GM23338 (cell line): ENCODE data around the gene S1PR1. TPM values are rescaled to one million over a fixed set of nuclear protein-coding genes. Genes with fewer than 3 reads are reported as not detected.

Source experiments
- ATAC-seq: fragments of 200-7000 bp; cut with Tn5 transposase; 3 replicates; pipeline ENCODE4 v1.9.1; 2020
- DNase-seq: peaks from one replicate; pipeline ENCODE4 v3.0.0-alpha.2; 2015; ENCODE audit warnings: low spot score
- H2AFZ ChIP-seq: fragments of 200-600 bp; sonication (generic); 2 replicates; pipeline ENCODE4 v1.8.0; 2016; ENCODE audit warnings: antibody characterized with exemption, mild to moderate bottlenecking, moderate library complexity
- H3F3A ChIP-seq: fragments of 200-600 bp; sonication (generic); replicated peaks from 2 replicates; pipeline ENCODE4 v1.8.0; 2017; ENCODE audit warnings: antibody characterized with exemption, mixed run types, low read depth
- H3K27ac ChIP-seq: fragments of 200-600 bp; sonication (generic); 2 replicates; pipeline ENCODE4 v1.6.1; 2016; ENCODE audit warnings: low read depth
- H3K27me3 ChIP-seq: fragments of 200-600 bp; sonication (generic); 2 replicates; pipeline ENCODE4 v1.8.0; 2016; ENCODE audit warnings: mild to moderate bottlenecking, mixed run types, moderate library complexity; ENCODE audit not compliant: insufficient read depth
- H3K36me3 ChIP-seq: fragments of 200-600 bp; sonication (generic); 2 replicates; pipeline ENCODE4 v1.8.0; 2016; ENCODE audit warnings: mild to moderate bottlenecking; ENCODE audit not compliant: insufficient read depth
- H3K4me1 ChIP-seq: fragments of 200-600 bp; sonication (generic); 2 replicates; pipeline ENCODE4 v1.8.0; 2016; ENCODE audit warnings: mild to moderate bottlenecking, moderate library complexity; ENCODE audit not compliant: insufficient read depth
- H3K4me2 ChIP-seq: fragments of 200-600 bp; sonication (generic); 2 replicates; pipeline ENCODE4 v1.7.1; 2017; ENCODE audit warnings: mixed run types
- H3K4me3 ChIP-seq: fragments of 200-600 bp; sonication (generic); 2 replicates; pipeline ENCODE4 v1.6.1; 2016; ENCODE audit warnings: mixed run types
- H3K79me2 ChIP-seq: fragments of 200-600 bp; sonication (generic); replicated peaks from 2 replicates; pipeline ENCODE4 v1.8.0; 2017; ENCODE audit warnings: mild to moderate bottlenecking; ENCODE audit not compliant: insufficient read depth
- H3K9me2 ChIP-seq: fragments of 200-600 bp; sonication (generic); 2 replicates; pipeline ENCODE4 v1.8.0; 2017; ENCODE audit not compliant: insufficient read depth
- H4K20me1 ChIP-seq: fragments of 200-600 bp; sonication (generic); replicated peaks from 2 replicates; pipeline ENCODE4 v1.8.0; 2017; ENCODE audit warnings: mild to moderate bottlenecking; ENCODE audit not compliant: insufficient read depth
- H3K27ac Mint-ChIP-seq: 2 replicates; pipeline ENCODE4 v1.8.0; 2020; ENCODE audit warnings: inconsistent platforms, mild to moderate bottlenecking, moderate library complexity, mixed read lengths
- H3K27me3 Mint-ChIP-seq: 3 replicates; pipeline ENCODE4 v1.8.0; 2022; ENCODE audit warnings: low read depth, mild to moderate bottlenecking, moderate library complexity, mixed read lengths, inconsistent platforms; ENCODE audit not compliant: insufficient read depth, poor library complexity
- H3K36me3 Mint-ChIP-seq: 3 replicates; pipeline ENCODE4 v1.8.0; 2021; ENCODE audit warnings: low read depth, mild to moderate bottlenecking, inconsistent platforms, moderate library complexity, mixed read lengths
- H3K4me1 Mint-ChIP-seq: 3 replicates; pipeline ENCODE4 v1.8.0; 2020; ENCODE audit warnings: mild to moderate bottlenecking, inconsistent platforms, mixed read lengths
- H3K4me3 Mint-ChIP-seq: 3 replicates; pipeline ENCODE4 v1.8.0; 2021; ENCODE audit warnings: moderate library complexity, mild to moderate bottlenecking, inconsistent platforms, mixed read lengths
- H3K9me3 Mint-ChIP-seq: 3 replicates; pipeline ENCODE4 v1.8.0; 2020; ENCODE audit warnings: moderate library complexity, mild to moderate bottlenecking, inconsistent platforms, mixed read lengths
- CREB1 ChIP-seq: fragments of 250-450 bp; sonication (Bioruptor Pico); IDR thresholded peaks from 2 replicates; pipeline ENCODE4 v1.5.0; 2020; ENCODE audit warnings: low read depth, mild to moderate bottlenecking, moderate library complexity
- EZH2 ChIP-seq: fragments of 200-600 bp; sonication (generic); IDR thresholded peaks from one replicate; pipeline ENCODE4 v1.8.0; 2017; ENCODE audit warnings: antibody characterized with exemption, mild to moderate bottlenecking, low read depth; ENCODE audit not compliant: unreplicated experiment
- EZH2phosphoT487 ChIP-seq: fragments of 200-600 bp; sonication (generic); IDR thresholded peaks from one replicate; pipeline ENCODE4 v1.8.1; 2018; ENCODE audit warnings: antibody characterized with exemption; ENCODE audit not compliant: unreplicated experiment
- JUNB ChIP-seq: IDR thresholded peaks from one replicate; pipeline ENCODE4 v1.6.1; 2016; ENCODE audit warnings: antibody characterized with exemption; ENCODE audit not compliant: unreplicated experiment
- NANOG ChIP-seq: IDR thresholded peaks from 2 replicates; pipeline ENCODE4 v1.6.1; 2016; ENCODE audit warnings: antibody characterized with exemption, borderline replicate concordance
- POLR2AphosphoS5 ChIP-seq: IDR thresholded peaks from 2 replicates; pipeline ENCODE4 v1.6.1; 2016; ENCODE audit warnings: antibody characterized with exemption, low read depth
- STAT1 ChIP-seq: IDR thresholded peaks from one replicate; pipeline ENCODE4 v1.6.1; 2016; ENCODE audit warnings: antibody characterized with exemption; ENCODE audit not compliant: unreplicated experiment
- ZNF114 ChIP-seq: fragments of 250-450 bp; sonication (Bioruptor Pico); IDR thresholded peaks from 2 replicates; pipeline ENCODE4 v1.5.0; 2020; ENCODE audit warnings: mild to moderate bottlenecking, moderate library complexity
- ZNF331 ChIP-seq: fragments of 250-450 bp; sonication (Bioruptor Pico); IDR thresholded peaks from 2 replicates; pipeline ENCODE4 v1.5.0; 2020; ENCODE audit warnings: low read depth, mild to moderate bottlenecking, moderate library complexity
- polyA plus RNA-seq: library from polyadenylated mRNA; unstranded; fragments of >200 nt; fragmentation: Nextera tagmentation; extraction: Ambion mirVana; gene quantifications from 2 replicates; pipeline ENCODE4 v1.2.1, GENCODE V29; 2016
- total RNA-seq: library from RNA; depleted of rRNA; stranded (reverse); fragments of >200 nt; shearing (Covaris generic); gene quantifications from 2 replicates; pipeline ENCODE4 v1.2.3, GENCODE V29; 2014
- TF ChIP-seq, protein P1 (sequence below), 2 experiments: fragments of 200-600 bp in 1 of 2; sonication (generic) in 1 of 2; conservative IDR thresholded peaks; 2 replicates each; pipeline versions ENCODE4 v1.5.1 to v1.6.1; 2016 to 2017; ENCODE audit warnings: antibody characterized with exemption in 2 of 2, low read depth in 2 of 2, mild to moderate bottlenecking in 2 of 2, moderate library complexity in 1 of 2
- TF ChIP-seq, protein P2 (sequence below): fragments of 250-450 bp; sonication (Bioruptor Pico); IDR thresholded peaks from 2 replicates; pipeline ENCODE4 v1.5.0; 2020; ENCODE audit warnings: mild to moderate bottlenecking, moderate library complexity
- TF ChIP-seq, protein P3 (sequence below): IDR thresholded peaks from one replicate; pipeline ENCODE4 v1.6.1; 2018; ENCODE audit warnings: antibody characterized with exemption; ENCODE audit not compliant: unreplicated experiment
- TF ChIP-seq, protein P4 (sequence below): IDR thresholded peaks from 2 replicates; pipeline ENCODE4 v1.6.1; 2016; ENCODE audit warnings: antibody characterized with exemption

Gene S1PR1
- total and polyA plus RNA-seq, 2 experiments from 2014 or later, result 2.6 to 4.1 TPM

DNA sequence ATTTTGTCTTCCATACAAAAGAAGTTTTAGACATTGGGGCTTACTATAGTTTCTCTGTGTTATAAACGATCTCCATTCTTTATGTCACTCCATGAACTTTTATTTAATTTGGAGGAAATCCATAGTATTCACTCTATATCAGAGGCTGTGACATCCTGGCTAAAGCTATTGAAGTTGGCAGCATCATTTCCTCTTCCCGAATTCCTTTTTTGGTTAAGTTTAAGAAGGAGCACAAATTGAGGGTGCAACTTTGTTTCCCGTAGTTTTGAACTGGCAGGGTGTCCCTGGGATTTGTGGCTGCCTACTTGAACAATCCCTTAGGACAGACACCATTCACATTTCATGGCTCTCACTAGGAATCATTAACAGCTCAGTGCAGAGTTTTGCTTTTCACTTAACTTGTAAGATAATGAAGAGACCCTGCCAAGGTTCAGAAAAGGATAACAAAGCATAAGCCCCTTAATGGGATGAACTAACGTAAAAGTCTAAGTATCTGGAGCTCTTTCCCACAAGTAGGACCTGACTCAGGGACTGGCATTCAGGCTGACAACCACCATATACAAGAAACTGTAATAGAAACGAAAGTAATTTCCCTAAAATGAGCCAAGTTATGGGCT, 13.9 kb downstream of the S1PR1 start:
- Histone ChIP-seq H3K9me2 (no peaks in the 10 kb centered on the region), H3K4me3 (no peak overlapping the region), H3K4me2 (no peak overlapping the region), H2AFZ (no peak overlapping the region), H3K36me3 (no peaks in the 10 kb centered on the region), H3K79me2 (no peaks in the 10 kb centered on the region), H3K27ac (no peak overlapping the region), H3K4me1 (no peaks in the 10 kb centered on the region), H3K27me3 (no peaks in the 10 kb centered on the region), H4K20me1 (no peaks in the 10 kb centered on the region), H3F3A (no peaks in the 10 kb centered on the region)
- H3K4me3 Mint-ChIP-seq, result no peak overlapping the region
- peaks cover 3% of the 10 kb centered on the region for H3K27me3 Mint-ChIP-seq
- DNase-seq (no peak), ATAC-seq (no peak)
- H3K27ac Mint-ChIP-seq, result no peak overlapping the region
- no peaks in the 10 kb centered on the region for H3K9me3 Mint-ChIP-seq
- TF ChIP-seq EZH2 (no peak), STAT1 (no peak), JUNB (no peak), ZNF114 (CRISPR knock-in tag) (no peak), NANOG (no peak), POLR2AphosphoS5 (no peak), CREB1 (CRISPR knock-in tag) (no peak), EZH2phosphoT487 (no peak), ZNF331 (CRISPR knock-in tag) (no peak)
- TF ChIP-seq, protein P1, sequence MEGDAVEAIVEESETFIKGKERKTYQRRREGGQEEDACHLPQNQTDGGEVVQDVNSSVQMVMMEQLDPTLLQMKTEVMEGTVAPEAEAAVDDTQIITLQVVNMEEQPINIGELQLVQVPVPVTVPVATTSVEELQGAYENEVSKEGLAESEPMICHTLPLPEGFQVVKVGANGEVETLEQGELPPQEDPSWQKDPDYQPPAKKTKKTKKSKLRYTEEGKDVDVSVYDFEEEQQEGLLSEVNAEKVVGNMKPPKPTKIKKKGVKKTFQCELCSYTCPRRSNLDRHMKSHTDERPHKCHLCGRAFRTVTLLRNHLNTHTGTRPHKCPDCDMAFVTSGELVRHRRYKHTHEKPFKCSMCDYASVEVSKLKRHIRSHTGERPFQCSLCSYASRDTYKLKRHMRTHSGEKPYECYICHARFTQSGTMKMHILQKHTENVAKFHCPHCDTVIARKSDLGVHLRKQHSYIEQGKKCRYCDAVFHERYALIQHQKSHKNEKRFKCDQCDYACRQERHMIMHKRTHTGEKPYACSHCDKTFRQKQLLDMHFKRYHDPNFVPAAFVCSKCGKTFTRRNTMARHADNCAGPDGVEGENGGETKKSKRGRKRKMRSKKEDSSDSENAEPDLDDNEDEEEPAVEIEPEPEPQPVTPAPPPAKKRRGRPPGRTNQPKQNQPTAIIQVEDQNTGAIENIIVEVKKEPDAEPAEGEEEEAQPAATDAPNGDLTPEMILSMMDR (conservative IDR thresholded peaks at IDR 0.05; ENCODE audit: low read depth in 2 of 2), result no peak
- TF ChIP-seq, protein P2, sequence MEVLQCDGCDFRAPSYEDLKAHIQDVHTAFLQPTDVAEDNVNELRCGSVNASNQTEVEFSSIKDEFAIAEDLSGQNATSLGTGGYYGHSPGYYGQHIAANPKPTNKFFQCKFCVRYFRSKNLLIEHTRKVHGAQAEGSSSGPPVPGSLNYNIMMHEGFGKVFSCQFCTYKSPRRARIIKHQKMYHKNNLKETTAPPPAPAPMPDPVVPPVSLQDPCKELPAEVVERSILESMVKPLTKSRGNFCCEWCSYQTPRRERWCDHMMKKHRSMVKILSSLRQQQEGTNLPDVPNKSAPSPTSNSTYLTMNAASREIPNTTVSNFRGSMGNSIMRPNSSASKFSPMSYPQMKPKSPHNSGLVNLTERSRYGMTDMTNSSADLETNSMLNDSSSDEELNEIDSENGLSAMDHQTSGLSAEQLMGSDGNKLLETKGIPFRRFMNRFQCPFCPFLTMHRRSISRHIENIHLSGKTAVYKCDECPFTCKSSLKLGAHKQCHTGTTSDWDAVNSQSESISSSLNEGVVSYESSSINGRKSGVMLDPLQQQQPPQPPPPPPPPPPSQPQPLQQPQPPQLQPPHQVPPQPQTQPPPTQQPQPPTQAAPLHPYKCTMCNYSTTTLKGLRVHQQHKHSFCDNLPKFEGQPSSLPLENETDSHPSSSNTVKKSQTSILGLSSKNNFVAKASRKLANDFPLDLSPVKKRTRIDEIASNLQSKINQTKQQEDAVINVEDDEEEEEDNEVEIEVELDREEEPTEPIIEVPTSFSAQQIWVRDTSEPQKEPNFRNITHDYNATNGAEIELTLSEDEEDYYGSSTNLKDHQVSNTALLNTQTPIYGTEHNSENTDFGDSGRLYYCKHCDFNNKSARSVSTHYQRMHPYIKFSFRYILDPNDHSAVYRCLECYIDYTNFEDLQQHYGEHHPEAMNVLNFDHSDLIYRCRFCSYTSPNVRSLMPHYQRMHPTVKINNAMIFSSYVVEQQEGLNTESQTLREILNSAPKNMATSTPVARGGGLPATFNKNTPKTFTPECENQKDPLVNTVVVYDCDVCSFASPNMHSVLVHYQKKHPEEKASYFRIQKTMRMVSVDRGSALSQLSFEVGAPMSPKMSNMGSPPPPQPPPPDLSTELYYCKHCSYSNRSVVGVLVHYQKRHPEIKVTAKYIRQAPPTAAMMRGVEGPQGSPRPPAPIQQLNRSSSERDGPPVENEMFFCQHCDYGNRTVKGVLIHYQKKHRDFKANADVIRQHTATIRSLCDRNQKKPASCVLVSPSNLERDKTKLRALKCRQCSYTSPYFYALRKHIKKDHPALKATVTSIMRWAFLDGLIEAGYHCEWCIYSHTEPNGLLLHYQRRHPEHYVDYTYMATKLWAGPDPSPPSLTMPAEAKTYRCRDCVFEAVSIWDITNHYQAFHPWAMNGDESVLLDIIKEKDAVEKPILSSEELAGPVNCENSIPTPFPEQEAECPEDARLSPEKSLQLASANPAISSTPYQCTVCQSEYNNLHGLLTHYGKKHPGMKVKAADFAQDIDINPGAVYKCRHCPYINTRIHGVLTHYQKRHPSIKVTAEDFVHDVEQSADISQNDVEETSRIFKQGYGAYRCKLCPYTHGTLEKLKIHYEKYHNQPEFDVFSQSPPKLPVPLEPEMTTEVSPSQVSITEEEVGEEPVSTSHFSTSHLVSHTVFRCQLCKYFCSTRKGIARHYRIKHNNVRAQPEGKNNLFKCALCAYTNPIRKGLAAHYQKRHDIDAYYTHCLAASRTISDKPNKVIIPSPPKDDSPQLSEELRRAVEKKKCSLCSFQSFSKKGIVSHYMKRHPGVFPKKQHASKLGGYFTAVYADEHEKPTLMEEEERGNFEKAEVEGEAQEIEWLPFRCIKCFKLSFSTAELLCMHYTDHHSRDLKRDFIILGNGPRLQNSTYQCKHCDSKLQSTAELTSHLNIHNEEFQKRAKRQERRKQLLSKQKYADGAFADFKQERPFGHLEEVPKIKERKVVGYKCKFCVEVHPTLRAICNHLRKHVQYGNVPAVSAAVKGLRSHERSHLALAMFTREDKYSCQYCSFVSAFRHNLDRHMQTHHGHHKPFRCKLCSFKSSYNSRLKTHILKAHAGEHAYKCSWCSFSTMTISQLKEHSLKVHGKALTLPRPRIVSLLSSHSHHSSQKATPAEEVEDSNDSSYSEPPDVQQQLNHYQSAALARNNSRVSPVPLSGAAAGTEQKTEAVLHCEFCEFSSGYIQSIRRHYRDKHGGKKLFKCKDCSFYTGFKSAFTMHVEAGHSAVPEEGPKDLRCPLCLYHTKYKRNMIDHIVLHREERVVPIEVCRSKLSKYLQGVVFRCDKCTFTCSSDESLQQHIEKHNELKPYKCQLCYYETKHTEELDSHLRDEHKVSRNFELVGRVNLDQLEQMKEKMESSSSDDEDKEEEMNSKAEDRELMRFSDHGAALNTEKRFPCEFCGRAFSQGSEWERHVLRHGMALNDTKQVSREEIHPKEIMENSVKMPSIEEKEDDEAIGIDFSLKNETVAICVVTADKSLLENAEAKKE, result no peak
- TF ChIP-seq, protein P3, sequence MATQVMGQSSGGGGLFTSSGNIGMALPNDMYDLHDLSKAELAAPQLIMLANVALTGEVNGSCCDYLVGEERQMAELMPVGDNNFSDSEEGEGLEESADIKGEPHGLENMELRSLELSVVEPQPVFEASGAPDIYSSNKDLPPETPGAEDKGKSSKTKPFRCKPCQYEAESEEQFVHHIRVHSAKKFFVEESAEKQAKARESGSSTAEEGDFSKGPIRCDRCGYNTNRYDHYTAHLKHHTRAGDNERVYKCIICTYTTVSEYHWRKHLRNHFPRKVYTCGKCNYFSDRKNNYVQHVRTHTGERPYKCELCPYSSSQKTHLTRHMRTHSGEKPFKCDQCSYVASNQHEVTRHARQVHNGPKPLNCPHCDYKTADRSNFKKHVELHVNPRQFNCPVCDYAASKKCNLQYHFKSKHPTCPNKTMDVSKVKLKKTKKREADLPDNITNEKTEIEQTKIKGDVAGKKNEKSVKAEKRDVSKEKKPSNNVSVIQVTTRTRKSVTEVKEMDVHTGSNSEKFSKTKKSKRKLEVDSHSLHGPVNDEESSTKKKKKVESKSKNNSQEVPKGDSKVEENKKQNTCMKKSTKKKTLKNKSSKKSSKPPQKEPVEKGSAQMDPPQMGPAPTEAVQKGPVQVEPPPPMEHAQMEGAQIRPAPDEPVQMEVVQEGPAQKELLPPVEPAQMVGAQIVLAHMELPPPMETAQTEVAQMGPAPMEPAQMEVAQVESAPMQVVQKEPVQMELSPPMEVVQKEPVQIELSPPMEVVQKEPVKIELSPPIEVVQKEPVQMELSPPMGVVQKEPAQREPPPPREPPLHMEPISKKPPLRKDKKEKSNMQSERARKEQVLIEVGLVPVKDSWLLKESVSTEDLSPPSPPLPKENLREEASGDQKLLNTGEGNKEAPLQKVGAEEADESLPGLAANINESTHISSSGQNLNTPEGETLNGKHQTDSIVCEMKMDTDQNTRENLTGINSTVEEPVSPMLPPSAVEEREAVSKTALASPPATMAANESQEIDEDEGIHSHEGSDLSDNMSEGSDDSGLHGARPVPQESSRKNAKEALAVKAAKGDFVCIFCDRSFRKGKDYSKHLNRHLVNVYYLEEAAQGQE, result no peak
- TF ChIP-seq, protein P4, sequence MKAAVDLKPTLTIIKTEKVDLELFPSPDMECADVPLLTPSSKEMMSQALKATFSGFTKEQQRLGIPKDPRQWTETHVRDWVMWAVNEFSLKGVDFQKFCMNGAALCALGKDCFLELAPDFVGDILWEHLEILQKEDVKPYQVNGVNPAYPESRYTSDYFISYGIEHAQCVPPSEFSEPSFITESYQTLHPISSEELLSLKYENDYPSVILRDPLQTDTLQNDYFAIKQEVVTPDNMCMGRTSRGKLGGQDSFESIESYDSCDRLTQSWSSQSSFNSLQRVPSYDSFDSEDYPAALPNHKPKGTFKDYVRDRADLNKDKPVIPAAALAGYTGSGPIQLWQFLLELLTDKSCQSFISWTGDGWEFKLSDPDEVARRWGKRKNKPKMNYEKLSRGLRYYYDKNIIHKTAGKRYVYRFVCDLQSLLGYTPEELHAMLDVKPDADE, result no peak
- H3K4me1 Mint-ChIP-seq, result peaks cover 4% of the 10 kb centered on the region; the same call in 1 of the 3 replicates
- H3K36me3 Mint-ChIP-seq, result no peaks in the 10 kb centered on the region
